Measurements from ENCODE around the gene ZNF248. TPM values are rescaled to one million over a fixed set of nuclear protein-coding genes. Genes with fewer than 3 reads are reported as not detected.

ZNF248 gene
- total RNA-seq, 6 experiments from 2014 or later: 3.3 to 5.5 (median 4.1) TPM

GRCh38 chr10:37777056-37777455 lies 80.4 kb downstream of the ZNF248 start:
- TF ChIP-seq POLR2A (IDR thresholded peaks at IDR 0.05) (no peak), CTCF (IDR thresholded peaks at IDR 0.05) (no peak)
- intact Hi-C loops (cut with DNase I): no loop called here
- H3K4me1 ChIP-seq: no peaks in the 10 kb centered on the region
- no peak overlapping the region for H3K4me3 ChIP-seq
- no peaks in the 10 kb centered on the region for H3K9me3 ChIP-seq
- no peaks in the 10 kb centered on the region for H3K36me3 ChIP-seq
- ATAC-seq (no peak), DNase-seq (no peak)
- no peaks in the 10 kb centered on the region for H3K27me3 ChIP-seq
- no peak overlapping the region for H3K27ac ChIP-seq
- WGBS (ENCODE audit: insufficient coverage, low coverage, low lambda C conversion rate, missing lambda C conversion rate): 74% methylated on average over 6 of the region's 6 CpGs

- H3K9me3 ChIP-seq: no peaks in the 10 kb centered on the region
- no peak for TF ChIP-seq POLR2A (IDR thresholded peaks at IDR 0.05)
- TF ChIP-seq CTCF (IDR thresholded peaks at IDR 0.05): no peak
- WGBS (ENCODE audit: insufficient coverage, low coverage, low lambda C conversion rate, missing lambda C conversion rate): 92% methylated on average over 1 of the region's 1 CpG
These were observed 81.8 kb downstream of the ZNF248 start for GRCh38 chr10:37775612-37776011.

GRCh38 chr10:37774351-37774750 lies 83.1 kb downstream of the ZNF248 start:
- no peak overlapping the region for H3K27ac ChIP-seq
- no peak for TF ChIP-seq POLR2A (IDR thresholded peaks at IDR 0.05)
- no peak for TF ChIP-seq CTCF (IDR thresholded peaks at IDR 0.05)
- no peaks in the 10 kb centered on the region for H3K9me3 ChIP-seq
- H3K4me1 ChIP-seq: no peaks in the 10 kb centered on the region
- intact Hi-C loops (cut with DNase I): no loop called here
- 62% methylated on average over 5 of the region's 5 CpGs for WGBS (ENCODE audit: insufficient coverage, low coverage, low lambda C conversion rate, missing lambda C conversion rate)
- DNase-seq (no peak), ATAC-seq (no peak)
- H3K36me3 ChIP-seq: no peaks in the 10 kb centered on the region
- no peaks in the 10 kb centered on the region for H3K27me3 ChIP-seq
- H3K4me3 ChIP-seq: no peak overlapping the region

More at GRCh38 chr10:37775612-37776011, 81.8 kb downstream of the ZNF248 start:
- intact Hi-C loops (cut with DNase I): no loop called here
- no peaks in the 10 kb centered on the region for H3K27me3 ChIP-seq
- no peak overlapping the region for H3K27ac ChIP-seq
- no peak overlapping the region for H3K4me3 ChIP-seq
- no peaks in the 10 kb centered on the region for H3K36me3 ChIP-seq
- no peaks in the 10 kb centered on the region for H3K4me1 ChIP-seq
- DNase-seq: no peak
- ATAC-seq: no peak

- H3K27me3 ChIP-seq: no peaks in the 10 kb centered on the region
- TF ChIP-seq CTCF (IDR thresholded peaks at IDR 0.05) (no peak), POLR2A (IDR thresholded peaks at IDR 0.05) (no peak)
- WGBS (ENCODE audit: insufficient coverage, low coverage, low lambda C conversion rate, missing lambda C conversion rate): 89% methylated on average over 1 of the region's 1 CpG
- H3K4me3 ChIP-seq: no peak overlapping the region
- H3K4me1 ChIP-seq: peaks cover 0 to 6% (median 0%) of the 10 kb centered on the region in 4 donors
- no peaks in the 10 kb centered on the region for H3K36me3 ChIP-seq
- peaks cover 0 to 4% (median 0%) of the 10 kb centered on the region in 4 donors for H3K9me3 ChIP-seq
- DNase-seq (no peak), ATAC-seq (no peak)
- intact Hi-C loops (cut with DNase I): no loop called here
- no peak overlapping the region for H3K27ac ChIP-seq
These were observed 92.2 kb downstream of the ZNF248 start for GRCh38 chr10:37765216-37765615.

- ATAC-seq (no peak), DNase-seq (no peak)
- no peak overlapping the region for H3K4me3 ChIP-seq
- no peak overlapping the region for H3K27ac ChIP-seq
- no peak for TF ChIP-seq CTCF (IDR thresholded peaks at IDR 0.05)
- TF ChIP-seq POLR2A (IDR thresholded peaks at IDR 0.05): no peak
- peaks cover 0 to 6% (median 0%) of the 10 kb centered on the region in 4 donors for H3K4me1 ChIP-seq
- WGBS (ENCODE audit: insufficient coverage, low coverage, low lambda C conversion rate, missing lambda C conversion rate): 61% methylated on average over 3 of the region's 3 CpGs
- intact Hi-C loops (cut with DNase I): no loop called here
- H3K9me3 ChIP-seq: peaks cover 0 to 4% (median 0%) of the 10 kb centered on the region in 4 donors
- no peaks in the 10 kb centered on the region for H3K36me3 ChIP-seq
- H3K27me3 ChIP-seq: no peaks in the 10 kb centered on the region
These were observed 94.3 kb downstream of the ZNF248 start for GRCh38 chr10:37763132-37763531.
